GM10248 (cell line): ENCODE data around the gene PRKN.

ENCODE experiments used
- CTCF ChIA-PET: fragments of 300-600 bp; sonication (Branson Sonifier 250); formaldehyde crosslinking; extraction: SDS; loops from one replicate; lab custom pipeline; 2021; ENCODE audit warnings: antibody characterized with exemption; lab: Yijun Ruan, JAX
- POLR2A ChIA-PET: fragments of 350-650 bp; sonication (Branson Sonifier 250); formaldehyde crosslinking; extraction: SDS; loops from one replicate; lab custom pipeline; 2020; ENCODE audit warnings: antibody characterized with exemption; lab: Yijun Ruan, JAX
- DNase-seq: peaks from one replicate; pipeline ENCODE4 v3.0.0; 2012; ENCODE audit errors: extremely low spot score
- TF ChIP-seq, protein P1 (sequence below): IDR thresholded peaks from 2 replicates; pipeline ENCODE4 v1.5.1; 2012; ENCODE audit warnings: mild to moderate bottlenecking, low read depth; ENCODE audit errors: extremely low read depth, missing control alignments, control extremely low read depth

PRKN gene

DNA sequence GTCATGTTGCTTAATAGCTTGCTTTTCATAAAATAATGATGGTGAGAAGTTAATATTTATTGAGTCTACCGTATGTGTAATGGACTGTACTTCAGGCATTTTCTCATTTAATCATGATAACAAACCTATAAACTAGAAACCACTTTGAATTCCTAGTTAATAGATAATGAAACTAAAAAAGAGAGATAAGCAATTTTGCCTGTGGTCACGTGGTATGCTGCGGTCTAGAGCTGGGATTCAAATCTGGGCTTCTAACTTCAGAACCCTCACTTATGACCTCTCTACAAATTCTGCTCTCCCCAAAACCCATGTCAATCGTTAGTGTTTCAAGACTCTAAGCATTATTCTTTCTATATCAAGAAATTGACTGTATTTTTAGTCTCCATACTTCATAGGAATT is 700.7 kb downstream of the PRKN start:
- no peak for DNase-seq
- TF ChIP-seq, protein P1, sequence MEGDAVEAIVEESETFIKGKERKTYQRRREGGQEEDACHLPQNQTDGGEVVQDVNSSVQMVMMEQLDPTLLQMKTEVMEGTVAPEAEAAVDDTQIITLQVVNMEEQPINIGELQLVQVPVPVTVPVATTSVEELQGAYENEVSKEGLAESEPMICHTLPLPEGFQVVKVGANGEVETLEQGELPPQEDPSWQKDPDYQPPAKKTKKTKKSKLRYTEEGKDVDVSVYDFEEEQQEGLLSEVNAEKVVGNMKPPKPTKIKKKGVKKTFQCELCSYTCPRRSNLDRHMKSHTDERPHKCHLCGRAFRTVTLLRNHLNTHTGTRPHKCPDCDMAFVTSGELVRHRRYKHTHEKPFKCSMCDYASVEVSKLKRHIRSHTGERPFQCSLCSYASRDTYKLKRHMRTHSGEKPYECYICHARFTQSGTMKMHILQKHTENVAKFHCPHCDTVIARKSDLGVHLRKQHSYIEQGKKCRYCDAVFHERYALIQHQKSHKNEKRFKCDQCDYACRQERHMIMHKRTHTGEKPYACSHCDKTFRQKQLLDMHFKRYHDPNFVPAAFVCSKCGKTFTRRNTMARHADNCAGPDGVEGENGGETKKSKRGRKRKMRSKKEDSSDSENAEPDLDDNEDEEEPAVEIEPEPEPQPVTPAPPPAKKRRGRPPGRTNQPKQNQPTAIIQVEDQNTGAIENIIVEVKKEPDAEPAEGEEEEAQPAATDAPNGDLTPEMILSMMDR = no peak
- ChIA-PET CTCF (no interaction called here), POLR2A (no interaction called here)

DNA sequence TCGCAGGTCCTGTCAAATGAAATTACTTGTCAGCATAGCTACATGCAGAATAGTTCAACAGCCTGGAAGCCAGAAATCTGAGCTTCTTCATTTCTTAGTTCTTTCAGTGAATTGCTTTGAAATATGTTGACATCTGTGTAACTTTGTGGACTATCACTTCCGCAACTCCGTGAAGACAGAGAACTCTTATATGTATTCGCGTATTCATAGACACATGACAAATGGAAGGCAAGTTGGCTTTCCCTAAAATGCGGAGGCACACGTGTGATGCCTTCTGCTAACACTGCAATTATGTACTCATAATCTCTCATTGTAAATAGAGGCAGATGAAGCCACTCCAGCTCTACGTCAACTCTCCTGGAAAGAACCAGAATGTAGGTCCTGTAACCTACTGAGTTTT is 701.5 kb downstream of the PRKN start:
- TF ChIP-seq, protein P1 = no peak
- no peak for DNase-seq
- ChIA-PET CTCF (interaction anchor here (0.8 kb wide), 1 partner anchor 18 kb away, joined by 3 read pairs; no protein-coding TSS in a partner anchor), POLR2A (no interaction called here)

DNA sequence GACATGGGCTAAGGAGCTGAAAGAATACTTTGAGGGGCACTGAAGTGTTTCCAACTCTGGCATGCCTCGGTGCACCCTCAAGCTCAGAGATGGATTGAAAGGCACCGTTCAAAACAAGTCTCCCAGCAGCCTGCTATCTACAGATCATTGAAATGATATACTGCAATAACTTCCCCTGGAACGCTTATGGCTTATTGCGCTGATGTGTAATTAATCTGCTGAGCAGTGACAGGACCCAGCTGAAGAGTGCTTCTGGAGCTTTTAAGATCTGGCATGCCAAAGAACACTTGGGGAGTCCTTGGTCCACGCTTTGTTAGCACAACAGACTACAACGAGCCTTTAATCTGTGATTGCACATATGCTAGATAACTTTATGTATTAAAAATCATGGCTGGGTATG is 708.2 kb downstream of the PRKN start:
- DNase-seq = no peak
- TF ChIP-seq, protein P1 = no peak
- ChIA-PET CTCF (interaction anchor here (1.2 kb wide), 2 partner anchors 9 to 11 kb away, joined by 3 to 7 read pairs; no protein-coding TSS in a partner anchor), POLR2A (no interaction called here)

DNA sequence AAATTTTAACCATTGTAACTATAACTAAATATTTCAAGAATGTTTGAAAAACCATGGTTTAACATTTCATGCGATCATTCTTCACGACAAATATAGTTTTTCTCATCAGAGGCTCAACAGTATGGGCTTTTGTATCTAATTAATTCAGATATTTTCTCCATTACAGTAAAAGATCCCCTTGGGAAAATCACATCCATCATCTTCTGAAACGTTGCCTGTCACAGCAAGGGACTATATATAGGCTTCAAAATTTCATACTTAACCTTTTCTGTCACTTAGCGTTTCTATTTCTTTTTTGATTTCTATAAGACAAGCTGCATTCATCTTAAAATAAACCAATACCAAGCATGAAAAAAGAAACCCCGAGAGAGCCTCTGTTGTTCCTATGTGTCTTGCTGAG is 710.0 kb downstream of the PRKN start:
- ChIA-PET CTCF (no interaction called here), POLR2A (no interaction called here)
- DNase-seq = no peak
- TF ChIP-seq, protein P1 = no peak

DNA sequence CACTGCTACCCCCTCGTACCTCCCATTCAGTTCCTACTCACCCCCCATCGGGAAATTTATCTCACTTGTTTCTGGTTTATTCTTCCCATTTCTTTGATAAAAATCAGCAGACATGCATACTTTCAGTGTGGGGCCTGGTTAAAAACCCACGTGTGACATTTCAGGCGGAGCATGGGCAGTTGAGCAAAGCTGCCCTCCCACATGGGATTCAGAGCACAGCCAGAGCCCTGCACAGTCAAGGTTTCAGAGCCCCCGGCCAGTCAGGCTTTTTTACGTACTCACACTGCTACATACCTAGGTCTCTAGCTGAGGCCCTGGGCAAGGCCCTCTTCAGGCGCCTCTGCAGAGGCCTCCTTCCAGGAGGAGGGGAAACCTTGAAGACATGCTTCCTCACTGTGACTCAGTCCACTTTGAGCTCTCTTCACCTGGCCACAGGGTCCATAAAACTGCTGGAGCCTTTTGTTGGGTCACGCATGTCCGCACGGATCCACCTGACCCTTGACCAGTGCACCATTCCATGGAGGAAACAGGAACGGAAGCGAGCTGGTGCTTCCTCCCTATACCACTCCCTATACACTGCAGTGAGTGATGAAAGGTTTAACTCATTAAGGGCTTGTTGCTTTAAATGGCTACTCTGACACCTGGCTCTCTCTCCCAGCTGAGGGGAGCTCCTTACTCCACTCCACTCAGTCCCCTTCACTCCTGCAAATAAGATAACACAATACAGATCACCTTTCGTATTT is 713.3 kb downstream of the PRKN start:
- POLR2A ChIA-PET = no interaction called here

DNA sequence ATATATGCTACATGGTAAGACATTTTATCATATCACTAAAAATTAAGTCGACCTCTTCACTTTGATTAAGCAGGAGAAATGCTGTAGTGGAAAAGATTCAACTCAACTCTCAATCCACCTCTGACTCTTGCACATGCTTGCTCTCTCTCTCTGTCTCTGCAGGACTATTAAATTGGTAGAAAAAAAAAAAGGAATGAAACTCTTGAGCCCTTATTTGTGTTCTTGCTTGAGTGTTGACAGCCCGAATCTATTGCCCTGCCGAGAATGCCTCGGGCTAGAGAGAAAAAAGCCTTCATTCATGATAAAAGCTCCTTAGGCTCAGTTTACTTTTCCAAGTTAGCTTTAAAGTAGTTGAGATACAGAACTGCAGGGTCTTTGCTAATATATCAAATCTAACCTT is 722.2 kb downstream of the PRKN start:
- CTCF ChIA-PET = interaction anchor here (1.1 kb wide), 1 partner anchor 17 kb away, joined by 3 read pairs; no protein-coding TSS in a partner anchor
- TF ChIP-seq, protein P1 = no peak
- no peak for DNase-seq
- POLR2A ChIA-PET = no interaction called here

More for the DNA sequence above, 713.3 kb downstream of the PRKN start:
- DNase-seq = no peak
- CTCF ChIA-PET = no interaction called here
- TF ChIP-seq, protein P1 = no peak
